Keratinocyte (primary cell): Measurements from ENCODE around the gene OR2T27. TPM values are rescaled to one million over a fixed set of nuclear protein-coding genes. Genes with fewer than 3 reads are reported as not detected.

Experiments
- DNase-seq: peaks from one replicate; pipeline ENCODE4 v3.0.0-alpha.2; 2011; ENCODE audit warnings: low read depth, missing footprints, low spot score
- FAIRE-seq: peaks from 2 replicates; lab custom pipeline; 2011; peaks lifted over from hg19 to GRCh38; lab: Jason Lieb, UNC
- H2AFZ ChIP-seq: 2 replicates; pipeline ENCODE4 v1.6.0; 2012; ENCODE audit warnings: low read length, control low read depth, inconsistent platforms; ENCODE audit not compliant: control insufficient read depth
- H3K27ac ChIP-seq: 2 replicates; pipeline ENCODE4 v1.5.1; 2011; ENCODE audit warnings: low read length; ENCODE audit not compliant: control insufficient read depth, insufficient read depth
- H3K27me3 ChIP-seq: 3 replicates; pipeline ENCODE4 v1.6.0; 2011; ENCODE audit warnings: low read length; ENCODE audit not compliant: control insufficient read depth, insufficient read depth; ENCODE audit errors: extremely low read depth
- H3K36me3 ChIP-seq, 2 experiments: 2 replicates in 1 of 2; 3 replicates in 1 of 2; pipeline ENCODE4 v1.5.1; 2011; ENCODE audit warnings: low read length in 2 of 2, mild to moderate bottlenecking in 1 of 2; ENCODE audit not compliant: control insufficient read depth in 2 of 2, insufficient read depth in 2 of 2; ENCODE audit errors: extremely low read depth in 1 of 2
- H3K4me1 ChIP-seq: 3 replicates; pipeline ENCODE4 v1.5.1; 2011; ENCODE audit warnings: low read length; ENCODE audit not compliant: control insufficient read depth, insufficient read depth; ENCODE audit errors: extremely low read depth
- H3K4me2 ChIP-seq: 3 replicates; pipeline ENCODE4 v1.6.0; 2011; ENCODE audit warnings: low read depth, low read length; ENCODE audit not compliant: control insufficient read depth, insufficient read depth; ENCODE audit errors: extremely low read depth
- H3K4me3 ChIP-seq, 3 experiments: fragments of 200-600 bp in 1 of 3; sonication (generic) in 1 of 3; 2 replicates in 2 of 3; 3 replicates in 1 of 3; pipeline ENCODE4 v1.5.1; 2011 to 2016; ENCODE audit warnings: low read length in 3 of 3, mild to moderate bottlenecking in 3 of 3, control low read depth in 2 of 3, inconsistent platforms in 1 of 3, low read depth in 1 of 3, mixed read lengths in 1 of 3, mixed run types in 1 of 3, moderate library complexity in 1 of 3; ENCODE audit not compliant: control insufficient read depth in 2 of 3, insufficient read depth in 2 of 3; ENCODE audit errors: extremely low read depth in 1 of 3
- H3K79me2 ChIP-seq: 2 replicates; pipeline ENCODE4 v1.6.0; 2012; ENCODE audit warnings: low read length; ENCODE audit not compliant: control insufficient read depth, insufficient read depth
- H3K9ac ChIP-seq: 3 replicates; pipeline ENCODE4 v1.6.0; 2011; ENCODE audit warnings: low read length; ENCODE audit not compliant: control insufficient read depth, insufficient read depth; ENCODE audit errors: extremely low read depth
- H3K9me1 ChIP-seq: 3 replicates; pipeline ENCODE4 v1.6.0; 2011; ENCODE audit warnings: low read length; ENCODE audit not compliant: control insufficient read depth, insufficient read depth; ENCODE audit errors: extremely low read depth
- H3K9me3 ChIP-seq: 2 replicates; pipeline ENCODE4 v1.5.1; 2012; ENCODE audit warnings: low read depth, low read length; ENCODE audit not compliant: control insufficient read depth
- H4K20me1 ChIP-seq: 3 replicates; pipeline ENCODE4 v1.6.0; 2011; ENCODE audit warnings: low read length; ENCODE audit not compliant: control insufficient read depth, insufficient read depth; ENCODE audit errors: extremely low read depth
- CTCF ChIP-seq, 3 experiments: IDR thresholded peaks in 1 of 3; conservative IDR thresholded peaks in 1 of 3; optimal IDR thresholded peaks in 1 of 3; 2 replicates in 2 of 3; 3 replicates in 1 of 3; pipeline versions ENCODE3 to v1.5.1; 2011; ENCODE audit warnings: low read length in 3 of 3, mild to moderate bottlenecking in 3 of 3, moderate library complexity in 2 of 3, control low read depth in 1 of 3, inconsistent platforms in 1 of 3; ENCODE audit not compliant: insufficient read depth in 2 of 3; ENCODE audit errors: extremely low read depth in 1 of 3
- EZH2 ChIP-seq: IDR thresholded peaks from one replicate; pipeline ENCODE4 v1.6.1; 2012; ENCODE audit warnings: inconsistent platforms, mild to moderate bottlenecking, low read length, moderate library complexity
- dilution Hi-C: fragments of 300-500 bp; cut with MboI; formaldehyde crosslinking; loops from one replicate; pipeline ENCODE4 v1.7.0; 2020; ENCODE audit warnings: low sequenced_read_pairs; ENCODE audit not compliant: extremely low pct_ligation_motif_present
- polyA plus RNA-seq, 5 experiments: library from polyadenylated mRNA; depleted of rRNA in 3 of 5; stranded (reverse) in 3 of 5; stranded (forward) in 1 of 5; unstranded in 1 of 5; fragments of >200 nt; gene quantifications; 1 replicate in 1 of 5; 2 replicates in 3 of 5; 3 replicates in 1 of 5; pipeline versions ENCODE4 v1.2.1 to v1.2.3, GENCODE V29; 2011 to 2012; ENCODE audit warnings: missing spikeins in 2 of 5, low read depth in 1 of 5, low replicate concordance in 1 of 5

Gene OR2T27
- polyA plus RNA-seq, 1 donor (not counting 4 experiments of a cell fraction or from before 2014, with no cell fraction given) = not detected

- Histone ChIP-seq H2AFZ (no peak overlapping the region), H3K27ac (no peak overlapping the region), H3K79me2 (no peaks in the 10 kb centered on the region), H3K9me1 (no peaks in the 10 kb centered on the region), H3K4me1 (no peaks in the 10 kb centered on the region), H3K9ac (no peak overlapping the region), H3K27me3 (no peaks in the 10 kb centered on the region), H3K9me3 (no peaks in the 10 kb centered on the region), H3K4me3 (no peak overlapping the region), H3K36me3 (no peaks in the 10 kb centered on the region), H3K4me2 (no peak overlapping the region), H4K20me1 (no peaks in the 10 kb centered on the region)
- dilution Hi-C loops = no loop called here
- FAIRE-seq (no peak), DNase-seq (no peak)
- TF ChIP-seq EZH2 (no peak), CTCF (optimal IDR thresholded peaks at IDR 0.05 in 1 of 3, IDR thresholded peaks at IDR 0.05 in 1 of 3, conservative IDR thresholded peaks at IDR 0.05 in 1 of 3; ENCODE audit: extremely low read depth in 1 of 3, insufficient read depth in 2 of 3, low read length in 3 of 3) (peak; percentile 46 to 64 (median 54))
Measured at GRCh38 chr1:248618878-248619277, 36.5 kb downstream of the OR2T27 start.

- Histone ChIP-seq H3K9ac (no peak overlapping the region), H3K36me3 (no peaks in the 10 kb centered on the region), H2AFZ (no peak overlapping the region), H4K20me1 (no peaks in the 10 kb centered on the region), H3K4me3 (no peak overlapping the region), H3K27ac (no peak overlapping the region), H3K27me3 (no peaks in the 10 kb centered on the region), H3K79me2 (no peaks in the 10 kb centered on the region), H3K4me2 (no peak overlapping the region), H3K9me3 (no peaks in the 10 kb centered on the region), H3K4me1 (no peaks in the 10 kb centered on the region), H3K9me1 (no peaks in the 10 kb centered on the region)
- dilution Hi-C loops = no loop called here
- no peak for TF ChIP-seq EZH2
- TF ChIP-seq CTCF (optimal IDR thresholded peaks at IDR 0.05 in 1 of 3, IDR thresholded peaks at IDR 0.05 in 1 of 3, conservative IDR thresholded peaks at IDR 0.05 in 1 of 3; ENCODE audit: extremely low read depth in 1 of 3, insufficient read depth in 2 of 3, low read length in 3 of 3) = no peak
- FAIRE-seq (no peak), DNase-seq (no peak)
Measured at GRCh38 chr1:248618119-248618518, 37.2 kb downstream of the OR2T27 start.
